Inflammatory macrophage treated with lipopolysaccharide for 4 hours (primary cell): ENCODE results near the gene CYB561A3.

ENCODE experiments used
- DNase-seq: peaks from one replicate; pipeline ENCODE4 v3.0.0-alpha.2; 2020

Gene CYB561A3

DNA sequence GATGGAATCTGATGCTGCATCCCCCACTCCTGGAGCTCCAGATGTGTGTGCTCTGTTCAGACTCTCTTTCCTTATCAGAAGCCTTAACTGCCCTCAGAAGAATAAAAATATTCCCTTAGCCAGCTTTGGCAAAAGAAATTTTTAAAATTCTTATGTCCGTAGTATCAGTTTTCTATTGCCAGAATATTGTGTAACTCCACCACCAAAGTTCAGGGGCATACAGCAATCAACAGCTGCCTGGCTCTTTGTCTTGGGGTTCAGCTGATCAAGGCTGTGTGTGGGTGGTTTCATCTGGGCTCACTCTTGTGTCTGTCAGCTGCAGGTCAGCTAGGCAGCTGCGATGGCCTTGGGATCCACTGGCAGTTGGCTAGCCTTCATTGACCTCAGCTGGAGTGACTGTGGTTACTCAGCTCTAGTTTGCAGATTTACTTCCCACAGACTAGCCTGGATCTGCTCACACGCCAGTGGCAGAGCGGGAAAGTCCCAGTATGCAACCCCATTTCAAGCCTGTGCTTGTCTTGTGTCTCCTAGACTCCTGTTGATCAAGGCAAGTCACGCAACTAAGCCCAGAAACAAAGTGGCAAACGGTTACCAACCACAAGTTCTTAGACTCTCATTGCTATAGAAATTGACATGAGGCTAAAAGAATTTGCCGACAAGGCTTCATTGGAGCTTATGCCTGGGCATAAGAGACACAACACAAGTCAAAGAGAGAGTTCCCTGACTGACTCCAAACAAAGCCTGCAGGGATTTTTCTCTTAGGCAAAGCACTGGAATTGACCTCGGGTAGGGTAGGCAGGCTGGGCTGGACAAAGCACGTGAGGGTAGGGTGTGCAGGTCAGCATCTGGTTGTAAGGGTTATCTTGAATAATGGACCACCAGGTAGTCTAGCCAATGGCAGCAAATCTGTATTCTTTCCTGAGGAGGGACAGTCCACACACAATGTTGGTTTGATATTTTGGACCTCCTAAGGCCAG is 8.0 kb upstream of the CYB561A3 start:
- peak; percentile 95 for DNase-seq

DNA sequence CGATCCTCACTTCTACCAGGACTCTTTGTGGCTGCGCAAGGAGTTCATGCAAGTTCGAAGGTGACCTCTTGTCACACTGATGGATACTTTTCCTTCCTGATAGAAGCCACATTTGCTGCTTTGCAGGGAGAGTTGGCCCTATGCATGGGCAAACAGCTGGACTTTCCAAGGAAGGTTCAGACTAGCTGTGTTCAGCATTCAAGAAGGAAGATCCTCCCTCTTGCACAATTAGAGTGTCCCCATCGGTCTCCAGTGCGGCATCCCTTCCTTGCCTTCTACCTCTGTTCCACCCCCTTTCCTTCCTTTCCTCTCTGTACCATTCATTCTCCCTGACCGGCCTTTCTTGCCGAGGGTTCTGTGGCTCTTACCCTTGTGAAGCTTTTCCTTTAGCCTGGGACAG is 7.0 kb upstream of the CYB561A3 start:
- peak; percentile 44 for DNase-seq

DNA sequence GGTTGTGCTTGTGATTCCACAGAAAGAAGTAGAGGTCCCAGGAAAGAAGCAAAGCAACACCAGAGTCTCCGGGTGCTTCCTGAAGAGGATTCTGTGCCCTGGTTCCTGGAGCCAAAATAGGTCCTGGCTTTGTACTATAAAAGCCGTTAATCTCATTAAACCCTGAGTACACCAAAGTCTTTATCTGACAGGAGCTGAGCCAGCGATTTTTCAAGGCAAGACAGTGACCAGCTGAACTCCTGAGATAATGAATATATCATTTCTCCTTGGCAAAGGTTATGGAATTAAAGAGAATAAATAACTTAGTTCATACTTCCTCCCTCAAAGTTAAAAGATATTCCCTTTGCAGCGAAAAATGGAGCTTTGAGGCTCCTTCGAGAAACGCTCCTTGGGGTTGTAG is 5.7 kb upstream of the CYB561A3 start:
- no peak for DNase-seq

DNA sequence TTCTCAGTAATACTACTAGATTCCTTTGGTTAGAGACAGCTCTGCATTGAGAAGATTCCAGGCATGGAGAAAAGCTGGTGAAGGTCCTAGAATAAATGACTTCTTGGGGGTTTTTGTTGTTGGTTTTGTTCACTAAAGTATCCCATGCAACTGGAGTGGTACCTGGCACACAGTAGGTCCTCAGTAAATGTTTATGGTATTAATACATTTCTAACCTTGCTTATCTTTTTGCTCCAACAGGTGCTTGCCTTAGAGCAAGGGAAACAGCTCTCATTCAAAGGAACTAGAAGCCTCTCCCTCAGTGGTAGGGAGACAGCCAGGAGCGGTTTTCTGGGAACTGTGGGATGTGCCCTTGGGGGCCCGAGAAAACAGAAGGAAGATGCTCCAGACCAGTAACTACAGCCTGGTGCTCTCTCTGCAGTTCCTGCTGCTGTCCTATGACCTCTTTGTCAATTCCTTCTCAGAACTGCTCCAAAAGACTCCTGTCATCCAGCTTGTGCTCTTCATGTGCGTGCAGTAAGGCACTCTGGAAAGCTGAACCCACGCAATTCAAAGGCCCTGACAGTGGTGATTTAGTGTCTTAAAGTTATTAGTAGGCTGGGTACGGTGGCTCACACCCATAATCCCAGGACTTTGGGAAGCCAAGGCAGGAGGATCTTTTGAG is 2.5 kb upstream of the CYB561A3 start:
- DNase-seq: peak; percentile 30

DNA sequence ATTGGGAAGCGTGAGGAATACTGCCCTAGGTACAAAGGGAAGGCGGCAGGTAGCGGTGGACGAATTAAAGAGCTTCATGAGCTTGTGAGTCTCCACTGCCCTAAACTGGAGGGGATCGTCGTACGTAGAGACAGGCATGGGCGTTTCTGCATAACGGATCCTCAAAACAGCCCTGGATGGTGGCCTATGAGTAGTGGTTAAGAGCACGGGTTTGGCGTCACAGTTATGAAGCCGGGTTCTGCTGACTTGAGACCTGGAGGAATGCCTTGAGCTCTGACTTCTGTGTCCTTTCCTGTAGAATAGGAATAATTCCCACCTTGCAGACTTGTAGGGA is 827 bp upstream of the CYB561A3 start:
- peak; percentile 66 for DNase-seq

DNA sequence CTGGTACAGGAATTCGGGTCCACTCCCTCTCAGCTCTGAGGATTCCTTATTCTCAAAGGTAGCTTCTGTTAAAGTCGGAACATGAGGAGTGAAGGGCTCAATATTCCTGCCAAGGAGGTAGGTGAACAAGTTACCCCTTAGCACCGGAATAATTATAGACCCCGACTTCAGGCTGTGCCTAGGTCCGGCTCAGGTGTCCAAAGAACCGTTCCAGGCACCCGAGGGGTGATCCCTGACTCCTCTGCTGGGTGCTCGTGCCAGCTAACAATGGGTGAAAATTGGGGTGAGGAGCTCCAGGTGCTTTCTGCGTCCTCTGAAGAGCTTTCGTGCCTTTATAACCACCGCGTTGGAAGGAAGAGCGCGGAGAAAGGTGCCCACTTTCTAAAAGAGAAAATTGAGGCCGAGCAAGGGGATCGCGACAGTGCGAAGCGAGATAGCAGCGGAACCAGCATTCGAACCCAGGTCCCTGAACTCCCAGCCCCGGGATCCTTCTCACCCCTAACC is 393 bp downstream of the CYB561A3 start:
- no peak for DNase-seq

DNA sequence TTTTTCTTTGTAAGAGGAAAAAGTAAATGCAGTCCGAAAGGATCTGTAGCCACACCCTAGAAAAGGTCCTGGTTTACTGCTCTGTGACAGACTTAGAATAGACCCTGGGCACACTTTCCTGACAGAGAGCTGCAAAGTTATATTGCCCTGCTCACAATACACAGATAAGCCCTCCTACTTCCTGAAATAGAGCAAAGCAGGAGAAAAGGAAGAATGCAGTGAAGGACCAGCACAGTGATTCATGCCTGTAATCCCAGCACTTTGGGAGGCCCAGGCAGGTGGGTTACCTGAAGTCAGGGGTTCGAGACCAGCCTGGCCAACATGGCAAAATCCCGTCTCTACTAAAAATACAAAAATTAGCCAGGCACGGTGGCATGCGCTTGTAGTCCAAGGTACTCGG is 2.2 kb downstream of the CYB561A3 start:
- no peak for DNase-seq

DNA sequence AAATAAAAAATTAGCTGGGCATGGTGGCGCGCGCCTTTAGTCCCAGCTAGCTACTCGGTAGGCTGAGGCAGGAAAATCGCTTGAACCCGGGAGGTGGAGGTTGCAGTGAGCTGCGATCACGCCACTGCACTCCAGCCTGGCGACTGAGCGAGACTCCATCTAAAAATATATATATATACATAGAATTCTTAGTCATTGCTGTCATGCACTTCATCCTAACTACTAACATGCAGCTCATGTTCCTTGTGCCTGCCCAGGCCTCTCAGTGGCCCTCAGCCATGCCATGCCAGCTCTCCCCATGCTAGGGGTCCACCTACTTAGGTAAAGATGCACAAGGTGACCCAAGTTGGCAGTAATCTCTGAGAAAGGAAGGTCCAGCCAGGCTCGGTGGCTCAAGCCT is 3.1 kb downstream of the CYB561A3 start:
- no peak for DNase-seq

DNA sequence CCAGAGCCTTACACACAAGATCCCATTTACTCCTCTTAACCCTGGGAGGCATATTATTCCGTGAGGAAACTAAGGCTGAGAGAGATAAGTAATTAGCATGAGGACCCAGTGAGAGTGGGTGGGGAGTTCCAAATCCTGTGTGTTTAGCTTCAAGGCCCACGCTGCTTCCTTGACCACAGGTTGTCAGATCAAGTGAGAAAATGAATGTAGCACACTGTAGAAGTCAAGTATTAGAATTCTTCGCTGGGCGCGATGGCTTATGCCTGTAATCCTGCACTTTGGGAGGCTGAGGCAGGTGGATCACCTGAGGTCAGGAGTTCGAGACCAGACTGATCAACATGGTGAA is 3.8 kb downstream of the CYB561A3 start:
- DNase-seq: peak; percentile 30

DNA sequence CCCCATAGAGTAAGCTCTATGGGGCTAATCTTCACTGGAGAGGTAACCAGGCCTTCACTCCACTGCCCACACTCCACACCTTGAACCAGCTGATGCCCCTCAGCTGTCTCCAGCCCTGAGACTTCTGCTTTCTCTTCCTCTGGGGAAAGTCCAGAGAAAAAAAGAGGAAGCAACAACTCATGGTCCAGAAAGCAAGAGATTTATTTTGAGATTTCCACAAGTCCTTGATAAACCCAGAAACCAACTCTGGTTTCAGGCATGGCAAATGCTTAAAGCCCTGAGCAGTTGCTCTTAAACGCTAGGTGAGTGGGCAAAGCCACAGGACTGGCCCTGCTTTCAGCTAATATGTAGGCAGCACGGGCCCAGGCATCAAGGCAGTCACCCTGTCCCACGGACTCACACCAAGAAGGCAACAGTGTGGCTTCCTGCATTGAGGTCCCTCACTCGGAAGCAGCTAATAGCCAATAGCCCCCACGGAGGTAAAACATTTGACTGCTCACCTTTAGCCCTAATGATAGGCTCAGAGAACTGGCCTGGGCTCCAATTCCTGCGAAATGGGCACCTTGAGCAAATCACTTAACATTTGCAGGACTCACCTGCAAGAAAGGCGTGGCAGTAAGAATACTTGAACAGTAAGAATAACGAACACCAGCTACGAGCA is 4.3 kb downstream of the CYB561A3 start:
- DNase-seq: peak; percentile 92

DNA sequence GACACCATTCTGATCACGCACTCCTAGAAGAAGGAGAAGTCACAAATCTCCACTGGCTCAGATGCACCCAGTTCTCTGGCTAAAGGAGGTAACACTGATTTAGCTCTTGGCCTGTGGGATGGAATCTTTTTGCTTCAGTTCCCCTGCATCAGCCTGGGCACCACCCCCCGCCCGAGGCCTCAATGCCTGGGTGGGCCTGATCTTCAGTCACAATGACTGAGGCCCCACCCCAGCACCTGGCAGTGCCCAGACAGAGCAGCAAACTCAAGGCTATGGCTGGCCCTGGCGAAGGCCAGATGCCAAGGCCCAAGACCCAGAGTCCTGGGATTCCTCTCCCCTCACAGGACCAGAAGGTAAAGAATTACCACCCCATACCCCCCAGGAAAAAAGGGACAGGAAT is 5.0 kb downstream of the CYB561A3 start:
- DNase-seq: no peak

DNA sequence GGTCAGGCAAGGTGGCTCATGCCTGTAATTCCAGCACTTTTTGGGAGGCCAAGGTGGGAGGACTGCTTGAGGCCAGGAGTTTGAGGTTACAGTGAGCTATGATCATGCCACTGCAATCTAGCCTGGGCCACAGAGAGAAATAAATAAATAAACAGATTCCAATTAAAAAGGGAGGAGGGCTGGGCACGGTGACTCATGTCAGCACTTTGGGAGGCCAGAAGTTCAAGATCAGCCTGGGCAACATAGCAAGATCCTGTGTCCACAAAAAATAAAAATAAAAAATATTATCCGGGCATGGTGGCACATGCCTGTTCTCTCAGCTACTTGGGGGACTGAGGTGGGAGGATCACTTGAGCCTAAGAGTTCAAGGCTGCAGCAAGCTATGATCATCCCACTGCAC is 7.5 kb downstream of the CYB561A3 start:
- DNase-seq: no peak

DNA sequence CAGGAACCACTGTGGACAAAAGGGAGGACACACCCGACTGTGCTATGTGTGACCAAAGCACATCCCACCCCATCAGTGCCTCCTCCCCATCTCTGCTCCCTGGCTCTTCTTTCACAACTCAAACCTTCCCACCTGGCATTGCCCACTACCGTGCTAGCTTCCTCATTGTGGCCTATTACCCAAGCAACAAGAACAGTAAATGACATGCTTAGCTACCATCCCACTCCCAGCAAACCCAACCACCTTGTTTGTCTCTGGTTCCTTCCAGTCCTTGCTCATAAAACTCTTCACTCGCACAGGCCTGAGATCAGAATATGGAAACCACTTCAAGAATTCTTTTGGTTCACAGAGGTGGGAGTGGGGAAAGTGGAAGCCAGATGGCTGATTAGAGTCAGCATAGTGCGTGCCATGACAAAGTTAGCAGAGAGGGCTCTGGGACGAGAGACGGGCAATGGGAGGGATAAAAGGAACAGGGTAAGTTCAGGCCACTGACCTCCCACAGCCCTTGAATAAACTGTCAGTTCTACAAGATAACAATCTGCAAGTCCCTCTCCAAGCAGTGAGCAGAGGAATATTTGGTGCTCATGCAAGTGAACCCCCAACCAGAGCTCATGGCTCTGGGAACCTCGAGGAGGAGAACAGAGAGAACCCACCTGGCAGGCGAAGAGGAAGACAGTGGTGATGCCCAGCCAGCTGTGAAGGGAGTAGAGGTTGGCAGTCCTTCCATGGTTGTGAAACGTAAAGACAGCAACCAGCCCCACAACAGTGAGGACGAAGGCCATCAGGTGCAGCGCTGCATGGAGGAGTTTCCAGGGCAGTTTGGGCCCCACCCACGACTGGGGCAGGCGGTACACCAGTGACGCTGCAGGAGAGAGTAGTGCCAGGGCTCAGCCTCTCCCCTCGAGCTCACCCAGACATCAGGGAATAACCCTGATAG is 8.3 kb downstream of the CYB561A3 start:
- DNase-seq: peak; percentile 13

DNA sequence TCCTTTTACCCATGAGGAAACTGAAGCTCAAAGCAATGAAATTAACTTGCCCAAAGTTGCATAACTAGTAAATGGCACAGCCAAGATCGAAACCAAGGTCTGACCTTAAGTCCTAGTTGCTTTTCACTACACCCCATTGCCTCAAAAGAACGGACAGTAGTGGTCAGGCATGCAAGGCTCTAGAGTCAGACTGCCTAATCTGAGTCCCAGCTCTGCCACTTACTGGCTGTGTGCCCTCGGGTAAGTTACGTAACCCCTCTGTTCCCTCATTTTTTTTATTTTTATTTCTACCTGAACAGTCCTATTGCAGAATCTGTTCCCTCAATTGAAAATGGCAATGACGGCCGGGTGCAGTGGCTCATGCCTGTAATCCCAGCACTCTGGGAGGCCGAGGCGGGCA is 9.6 kb downstream of the CYB561A3 start:
- no peak for DNase-seq

DNA sequence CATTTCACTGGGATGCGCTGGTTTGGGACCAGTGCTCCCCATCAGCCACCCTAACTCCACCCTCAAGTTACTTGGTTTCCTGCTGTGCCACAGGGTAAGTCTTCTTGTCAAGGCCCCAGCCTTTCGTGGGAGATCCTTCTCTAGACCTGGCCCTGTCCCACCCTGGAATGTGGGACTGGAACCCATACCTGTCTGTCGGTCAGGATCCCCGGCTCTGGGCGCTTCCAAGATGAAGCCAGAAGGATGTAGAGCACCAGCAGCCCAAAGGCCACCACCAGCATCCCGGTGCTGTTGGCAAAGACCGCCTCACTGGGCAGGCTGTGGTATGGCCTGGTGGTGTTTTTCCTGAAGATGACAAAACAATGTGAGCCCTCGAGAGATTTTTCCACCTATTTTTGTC is 10.9 kb downstream of the CYB561A3 start:
- no peak for DNase-seq

DNA sequence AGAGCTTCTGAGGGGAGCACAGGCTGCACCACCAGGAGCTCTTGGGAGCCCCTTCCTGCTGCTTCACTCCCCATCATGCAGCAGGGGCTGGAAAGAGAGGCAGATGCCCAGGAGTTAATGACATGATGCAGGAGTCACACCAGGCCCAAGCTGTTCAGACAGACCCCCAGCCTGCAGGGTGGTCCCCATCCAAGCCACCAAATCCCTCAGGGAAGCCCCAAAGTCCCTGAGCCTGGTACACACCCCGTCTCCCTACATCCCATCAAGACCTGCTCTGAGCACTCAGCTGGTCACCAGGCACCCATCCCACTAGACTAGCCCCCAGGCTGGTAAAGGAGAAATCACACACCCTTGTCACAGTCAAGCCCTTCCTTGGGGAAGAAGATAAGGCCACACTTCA is 11.3 kb downstream of the CYB561A3 start:
- no peak for DNase-seq

DNA sequence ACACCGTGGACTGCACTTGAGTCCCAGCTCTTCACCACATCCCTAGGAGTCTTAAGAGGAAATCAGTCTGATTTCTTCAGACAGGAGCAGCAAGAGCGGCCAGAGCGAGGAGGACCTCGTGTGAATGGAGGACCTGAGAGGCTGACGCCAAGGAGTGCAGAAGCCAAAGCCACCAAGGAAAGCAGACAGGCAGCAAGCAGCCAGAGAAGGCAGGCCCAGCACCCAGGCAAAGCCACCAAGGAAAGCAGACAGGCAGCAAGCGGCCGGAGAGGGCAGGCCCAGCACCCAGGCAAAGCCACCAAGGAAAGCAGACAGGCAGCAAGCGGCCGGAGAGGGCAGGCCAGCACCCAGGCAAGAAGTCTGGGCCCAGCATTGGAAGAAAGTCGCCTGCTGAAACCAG is 11.8 kb downstream of the CYB561A3 start:
- no peak for DNase-seq

DNA sequence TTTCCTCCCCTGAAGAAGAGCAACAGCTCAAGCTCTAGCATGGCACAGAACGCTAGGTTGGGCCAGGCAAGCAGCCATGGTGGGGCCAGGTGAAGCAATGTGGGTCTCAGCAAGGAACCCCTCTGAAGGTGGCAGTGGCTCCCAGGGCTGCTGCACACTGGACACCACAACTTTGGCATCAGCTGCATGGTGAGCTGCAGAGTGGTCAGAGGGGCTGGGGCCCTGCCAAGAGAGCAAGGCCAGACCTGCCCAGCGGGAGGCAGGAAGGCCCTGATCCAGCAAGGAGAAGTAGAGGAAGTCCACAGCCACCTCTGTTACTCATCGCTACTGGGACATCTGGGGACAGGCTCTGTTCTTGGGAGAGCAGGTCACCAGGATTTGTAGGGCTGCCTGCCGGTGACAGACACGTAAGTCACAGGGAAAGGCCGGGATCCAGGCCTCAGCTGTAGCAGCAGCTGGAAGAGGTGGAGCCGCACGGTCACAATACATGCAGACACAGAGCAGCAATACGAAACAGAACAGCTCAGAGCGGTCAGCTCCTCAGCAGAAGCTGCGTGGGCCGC is 12.4 kb downstream of the CYB561A3 start:
- DNase-seq: no peak

DNA sequence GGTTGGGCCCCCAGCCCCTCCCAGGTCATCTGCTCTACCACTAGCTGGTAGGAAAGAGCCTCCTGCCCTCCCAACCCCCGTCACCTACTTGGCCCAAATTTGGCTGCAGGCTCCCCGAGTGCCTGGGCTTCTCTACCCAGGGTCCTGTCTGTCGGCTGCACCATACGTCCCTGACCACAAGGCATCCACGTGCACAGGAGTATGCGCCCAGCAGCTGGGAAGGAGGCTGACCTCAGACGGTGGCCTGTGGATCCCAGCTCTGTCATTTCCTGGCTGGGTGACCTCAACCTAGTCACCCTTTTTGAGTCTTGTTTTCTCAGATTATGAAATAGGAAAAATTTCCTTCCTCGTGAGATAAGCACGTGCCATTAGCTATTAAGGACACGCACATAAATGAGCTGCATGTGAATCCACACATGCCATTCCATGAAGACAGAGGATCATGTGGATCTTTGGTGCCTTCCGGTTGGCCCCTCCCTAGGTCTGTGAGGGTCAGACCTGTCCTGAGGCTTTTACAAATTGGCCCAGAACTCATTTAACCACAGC is 13.7 kb downstream of the CYB561A3 start:
- DNase-seq: peak; percentile 98

DNA sequence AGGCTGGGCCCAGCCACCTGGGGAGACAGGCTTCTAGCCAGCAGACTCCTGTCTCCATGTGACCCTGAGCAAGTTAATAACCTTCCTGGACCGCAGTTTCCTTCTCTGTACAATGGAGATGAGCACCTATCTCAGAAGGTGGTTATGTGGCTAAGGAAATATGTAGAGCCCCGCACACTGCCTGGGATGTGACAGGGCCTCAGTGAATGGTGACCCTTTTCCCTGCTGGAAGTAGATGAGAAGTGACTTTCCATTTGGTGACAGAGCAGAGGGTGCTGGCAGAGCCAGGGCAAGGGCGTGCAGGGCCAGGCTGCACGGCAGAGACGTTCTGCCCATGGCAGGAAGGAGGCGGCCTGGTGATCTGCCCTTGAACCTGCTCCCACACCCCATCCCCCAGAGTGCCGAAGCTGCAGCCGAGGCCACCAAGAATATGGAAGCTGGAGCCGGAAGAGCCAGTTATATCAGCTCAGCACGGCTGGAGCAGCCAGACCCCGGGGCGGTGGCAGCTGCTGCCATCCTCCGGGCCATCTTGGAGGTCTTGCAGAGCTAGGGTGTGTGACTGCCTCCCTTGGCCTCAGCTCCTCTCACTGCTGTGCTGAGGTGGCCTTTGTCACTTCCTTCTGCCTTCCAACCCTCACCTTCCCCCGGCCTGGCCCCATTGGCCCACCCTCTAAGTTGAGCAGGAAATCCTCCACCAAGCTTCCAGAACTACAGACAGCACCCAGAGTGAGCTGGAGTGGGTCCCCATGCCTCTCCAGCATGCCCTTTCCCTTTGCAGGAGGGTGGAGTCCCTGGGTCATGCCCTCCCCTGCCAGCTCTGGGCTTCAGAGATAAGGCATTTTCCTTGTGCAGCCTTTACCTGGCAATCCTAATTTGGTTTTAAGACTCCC is 15.5 kb downstream of the CYB561A3 start:
- DNase-seq: no peak

DNA sequence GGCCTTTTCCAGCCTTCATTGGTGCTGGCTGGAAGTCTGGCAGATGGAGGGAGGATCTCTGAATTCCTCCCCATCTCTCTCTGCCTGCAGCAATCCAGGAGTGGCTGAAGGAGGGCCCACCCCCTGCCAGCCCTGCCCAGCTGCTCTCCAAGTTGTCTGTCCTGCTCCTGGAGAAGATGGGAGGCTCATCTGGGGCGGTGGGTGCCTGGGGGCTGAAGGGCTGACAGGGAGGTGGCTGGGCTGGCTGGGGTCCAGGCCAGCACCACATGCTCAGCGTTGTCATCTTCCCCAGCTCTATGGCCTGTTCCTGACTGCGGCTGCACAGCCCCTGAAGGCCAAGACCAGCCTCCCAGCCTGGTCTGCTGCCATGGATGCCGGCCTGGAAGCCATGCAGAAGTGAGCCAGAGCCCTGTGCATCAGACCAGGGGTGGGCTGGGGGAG is 16.5 kb downstream of the CYB561A3 start:
- DNase-seq: no peak
